CD4-positive, alpha-beta T cell treated with Interleukin-12 subunit alpha and Interleukin-12 subunit beta, for 1 hour (primary cell): ENCODE results near the gene HMOX2.
A peak's percentile ranks its signal among the peaks of the same experiment; 100 is the strongest.

ENCODE experiments used
- DNase-seq: peaks from one replicate; pipeline ENCODE4 v3.0.0-alpha.2; 2020

The HMOX2 gene

DNA sequence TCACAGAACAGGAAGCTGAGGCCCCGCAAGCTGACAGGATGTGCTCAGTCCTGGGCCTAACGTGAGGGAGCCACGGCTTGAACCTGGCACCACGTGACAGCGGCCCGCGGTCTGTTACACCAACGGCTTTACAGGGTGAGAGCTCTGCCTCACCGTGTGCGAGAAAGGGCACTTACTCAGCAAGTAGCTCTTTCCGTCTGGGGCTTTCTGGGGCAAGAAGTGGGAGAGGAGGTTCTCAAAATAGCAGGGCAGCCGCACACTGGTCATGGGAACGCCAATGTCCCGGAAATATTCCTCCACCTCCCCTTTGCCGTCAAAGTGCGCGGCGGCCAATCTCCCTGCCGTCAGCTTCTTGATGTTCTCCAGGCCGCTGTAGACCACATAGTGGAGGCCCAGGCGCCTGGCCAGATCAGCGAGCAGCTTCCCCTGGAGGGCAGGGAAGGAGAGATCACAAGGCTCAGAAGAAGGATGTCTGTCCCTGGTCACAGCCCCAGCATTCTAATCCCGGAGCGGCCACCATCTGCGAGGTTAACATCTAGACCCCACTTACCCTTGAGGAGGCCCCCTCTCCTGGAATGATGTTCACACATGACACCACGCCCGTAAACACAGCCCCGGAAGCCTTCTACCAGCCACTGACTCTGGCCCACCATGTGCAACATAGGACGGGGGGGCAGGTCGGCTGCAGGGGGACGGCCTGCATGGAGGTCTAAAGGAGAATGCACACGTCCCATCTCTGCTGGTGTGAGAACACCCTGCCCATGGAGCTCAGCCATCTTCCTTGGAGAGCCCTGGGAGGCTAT is 10.0 kb upstream of the HMOX2 start:
- DNase-seq = peak; percentile 78

DNA sequence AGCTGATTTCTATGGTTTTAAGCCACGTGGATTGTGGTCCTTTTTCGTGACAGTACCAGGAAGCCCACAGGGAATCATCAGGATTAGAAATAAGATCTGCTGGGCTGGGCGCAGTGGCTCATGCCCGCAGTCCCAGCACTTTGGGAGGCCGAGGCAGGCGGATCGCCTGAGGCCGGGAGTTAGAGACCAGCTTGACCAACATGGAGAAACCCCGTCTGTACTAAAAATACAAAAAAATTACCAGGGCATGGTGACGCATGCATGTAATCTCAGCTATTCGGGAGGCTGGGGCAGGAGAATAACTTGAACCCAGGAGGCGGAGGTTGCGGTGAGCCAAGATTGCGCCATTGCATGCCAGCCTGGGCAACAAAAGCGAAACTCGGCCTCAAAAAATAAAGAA is 8.3 kb upstream of the HMOX2 start:
- DNase-seq = no peak

- DNase-seq = no peak
Measured at GRCh38 chr16:4468972-4469371, 7.2 kb upstream of the HMOX2 start.

DNA sequence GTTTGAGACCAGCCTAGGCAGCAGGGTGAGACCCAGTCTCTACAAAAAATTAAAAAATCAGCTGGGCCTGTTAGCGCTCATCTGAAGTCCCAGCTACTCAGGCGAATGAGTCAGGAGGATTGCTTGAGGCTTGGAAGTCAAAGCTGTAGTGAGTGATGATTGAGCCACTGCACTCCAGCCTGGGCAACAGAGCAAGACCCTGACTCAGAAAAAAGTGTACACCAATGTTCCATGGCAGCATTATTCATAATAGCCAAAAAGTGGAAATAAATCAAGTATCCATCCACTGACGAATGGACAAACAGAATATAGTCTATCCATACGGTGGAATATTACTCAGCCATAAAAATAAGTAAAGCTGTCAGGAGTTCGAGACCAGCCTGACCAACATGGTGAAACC is 4.3 kb upstream of the HMOX2 start:
- no peak for DNase-seq

DNA sequence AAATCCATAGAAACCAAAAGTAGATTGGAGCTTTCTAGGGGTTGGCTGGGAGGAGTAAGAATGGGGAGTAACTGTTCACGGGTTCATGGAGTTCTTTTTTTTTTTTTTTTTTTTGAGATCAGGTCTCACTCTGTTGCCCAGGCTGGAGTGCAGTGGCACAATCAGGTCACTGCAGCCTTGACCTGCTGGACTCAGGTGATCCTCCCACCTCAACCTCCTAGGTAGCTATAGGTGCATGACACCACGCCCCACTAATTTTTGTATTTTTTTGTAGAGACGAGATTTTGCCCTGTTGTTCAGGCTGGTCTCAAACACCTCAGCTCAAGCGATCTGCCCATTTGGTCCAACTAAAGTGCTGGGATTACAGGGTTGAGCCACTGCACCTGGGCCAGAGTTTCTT is 3.3 kb upstream of the HMOX2 start:
- DNase-seq = no peak

- peak; percentile 90 for DNase-seq
Measured at GRCh38 chr16:4474192-4474961, 1.8 kb upstream of the HMOX2 start, which contains the start of gene NMRAL1. Gene NMRAL1, minus strand, starts transcription at chr16:4474625. Its CDS starts 493 bp downstream, at chr16:4474132.

GRCh38 chr16:4477966-4478365 is 1.8 kb downstream of the HMOX2 start:
- peak; percentile 41 for DNase-seq

- DNase-seq = no peak
Measured at GRCh38 chr16:4481526-4481925, 5.3 kb downstream of the HMOX2 start.

GRCh38 chr16:4481963-4482362 is 5.8 kb downstream of the HMOX2 start:
- DNase-seq = no peak

- no peak for DNase-seq
Measured at GRCh38 chr16:4486126-4486893, 10.1 kb downstream of the HMOX2 start.

DNA sequence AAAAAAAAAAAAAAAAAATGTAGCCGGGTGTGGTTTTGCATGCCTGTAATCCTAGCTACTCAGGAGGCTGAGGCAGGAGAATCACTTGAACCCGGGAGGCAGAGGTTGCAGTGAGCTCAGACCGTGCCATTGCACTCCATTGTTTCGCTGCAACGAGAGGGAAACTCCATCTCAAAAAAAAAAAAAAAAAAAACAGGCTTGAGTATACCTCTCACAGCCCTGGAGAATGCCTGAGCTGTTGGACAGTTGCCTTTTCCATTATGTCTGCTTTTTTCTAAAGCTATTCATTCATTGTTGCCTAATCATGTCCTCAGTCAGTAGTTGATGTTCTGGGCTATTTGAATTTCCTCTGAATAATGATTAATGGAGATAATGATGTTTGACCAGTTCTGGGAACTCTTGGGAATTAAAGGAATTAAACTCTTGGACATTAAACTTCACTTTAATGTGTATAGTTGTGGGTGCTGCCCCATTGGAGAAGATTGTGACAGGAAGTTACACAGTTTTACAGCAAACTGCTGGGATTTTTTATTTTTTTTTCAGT is 11.8 kb downstream of the HMOX2 start:
- no peak for DNase-seq

DNA sequence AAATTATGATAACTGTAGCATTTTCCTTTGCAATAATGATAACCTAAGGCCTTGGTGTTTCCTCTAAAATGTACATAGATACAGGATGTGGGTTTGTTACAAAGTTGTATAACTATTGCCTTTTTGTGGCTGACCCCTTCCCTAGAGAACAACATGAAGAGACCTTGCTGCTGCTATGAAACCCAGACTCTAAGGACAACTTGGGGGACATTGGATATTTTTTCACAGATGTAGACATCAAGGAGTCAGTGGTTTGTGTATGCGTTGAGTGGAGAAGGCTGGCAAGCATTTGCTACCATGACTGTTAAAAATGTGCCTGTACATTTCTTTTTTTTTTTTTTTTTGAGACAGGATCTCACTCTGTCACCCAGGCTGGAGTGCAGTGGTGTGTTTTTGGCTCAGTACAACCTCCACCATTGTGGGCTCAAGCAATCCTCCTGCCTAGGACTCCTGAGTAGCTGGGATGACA is 12.3 kb downstream of the HMOX2 start:
- peak; percentile 59 for DNase-seq

- no peak for DNase-seq
Measured at GRCh38 chr16:4489030-4489429, 12.8 kb downstream of the HMOX2 start.

GRCh38 chr16:4491898-4492297 is 15.7 kb downstream of the HMOX2 start:
- no peak for DNase-seq

DNA sequence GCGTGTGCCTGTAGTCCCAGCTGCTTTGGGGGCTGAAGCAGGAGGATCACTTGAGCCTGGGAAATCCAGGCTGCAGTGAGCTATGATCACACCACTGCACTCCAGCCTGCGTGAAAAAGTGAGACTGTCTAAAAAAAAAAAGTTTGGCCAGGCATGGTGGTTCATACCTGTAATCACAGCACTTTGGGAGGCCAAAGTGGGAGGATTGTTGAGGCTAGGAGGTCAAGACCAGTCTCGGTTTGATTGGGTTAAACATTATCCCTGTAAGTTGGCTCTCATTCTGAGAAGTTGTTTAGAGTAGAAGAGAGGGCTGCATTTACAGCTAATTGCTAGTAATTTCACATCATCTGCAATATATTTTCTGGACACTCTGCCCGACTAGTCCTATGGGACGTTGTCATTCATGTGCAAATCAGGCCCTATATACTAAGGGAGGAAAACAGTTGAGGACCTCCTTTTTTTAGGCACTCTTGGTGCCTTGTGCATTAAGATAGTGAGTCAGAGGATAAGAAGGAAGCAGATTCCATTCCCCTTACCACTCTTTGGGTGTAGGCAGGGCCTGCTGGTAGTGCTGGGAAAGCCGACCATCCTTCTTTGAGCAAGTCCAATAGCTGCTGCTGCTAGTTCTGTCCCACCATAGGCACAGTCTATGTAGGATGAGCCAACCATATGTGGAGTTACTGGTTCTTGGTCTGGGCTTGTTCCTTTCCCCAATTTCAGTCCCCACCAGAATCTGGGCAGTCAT is 18.7 kb downstream of the HMOX2 start:
- DNase-seq = no peak

GRCh38 chr16:4495766-4496165 is 19.6 kb downstream of the HMOX2 start:
- no peak for DNase-seq

DNA sequence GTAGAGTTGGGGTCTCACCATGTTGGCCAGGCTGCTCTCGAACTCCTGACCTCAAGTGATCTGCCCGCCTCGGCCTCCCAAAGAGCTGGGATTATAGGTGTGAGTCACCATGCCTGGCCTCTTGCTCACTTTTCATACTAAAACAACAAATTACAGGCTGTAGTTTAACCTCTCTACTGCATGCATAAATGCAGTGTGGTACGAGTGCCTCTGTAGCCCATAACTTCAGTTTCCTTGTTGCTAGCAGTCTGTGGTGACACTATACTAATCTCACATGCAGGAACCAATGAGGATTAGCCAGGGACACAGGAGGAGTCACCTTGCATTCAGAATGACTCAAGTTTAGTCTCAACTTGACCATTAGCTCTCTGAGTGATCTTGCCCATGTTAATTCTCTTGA is 20.1 kb downstream of the HMOX2 start:
- no peak for DNase-seq

- no peak for DNase-seq
Measured at GRCh38 chr16:4498546-4499195, 22.5 kb downstream of the HMOX2 start.

DNA sequence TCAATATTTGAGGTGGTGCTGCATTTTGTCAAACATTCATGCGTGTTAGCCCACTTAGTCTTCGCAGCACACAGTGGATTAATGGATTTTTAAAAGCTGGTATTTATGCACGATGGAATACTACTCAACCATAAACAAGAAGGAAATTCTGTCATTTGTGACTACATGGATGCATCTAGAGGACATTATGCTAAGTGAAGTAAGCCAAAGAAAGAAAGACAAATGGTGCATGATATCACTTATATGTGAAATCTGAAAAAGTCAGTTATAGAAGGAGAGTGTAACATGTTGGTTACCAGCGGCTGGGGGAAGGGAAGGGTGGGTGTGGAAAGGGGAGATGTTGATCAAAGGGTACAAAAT is 23.0 kb downstream of the HMOX2 start:
- no peak for DNase-seq

DNA sequence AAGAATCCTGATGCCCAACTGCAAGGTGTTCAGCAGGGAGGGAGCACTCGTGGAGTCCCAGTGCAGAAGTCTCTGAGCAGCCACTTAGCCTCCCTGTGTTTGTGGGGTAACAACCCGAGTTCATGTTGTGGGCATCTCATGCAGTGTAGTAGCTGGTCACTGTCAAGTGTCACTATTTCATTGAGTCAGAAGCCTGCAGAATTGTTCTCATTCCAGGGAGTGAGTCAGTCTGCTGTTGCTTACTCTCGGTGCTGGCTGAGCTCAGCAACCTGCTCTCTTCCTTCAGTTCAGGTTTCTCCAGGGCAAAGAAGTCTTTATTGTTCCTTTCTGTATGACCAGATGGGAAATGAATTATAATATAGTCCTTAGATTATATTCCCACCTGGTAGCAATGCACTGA is 24.1 kb downstream of the HMOX2 start:
- DNase-seq = no peak

GRCh38 chr16:4501071-4501478 is 24.9 kb downstream of the HMOX2 start:
- DNase-seq = no peak
